KG1 (cell line): ENCODE data around the gene PRXL2B.
"Not testable (repeated sequence)": the region's sequence is repeated elsewhere in the genome, so short reads cannot be mapped to it uniquely, and the experiment has no call there.

Experiments
- DNase-seq: peaks from one replicate; lab custom pipeline; 2025; lab: John Stamatoyannopoulos, UW

Gene PRXL2B

GRCh38 chr1:2586154-2587070 lies at the start of gene PRXL2B:
TSS of gene PRXL2B (plus strand) at chr1:2586777. CDS start at chr1:2586886, 109 bp downstream.
- peak; percentile 92 for DNase-seq

DNA sequence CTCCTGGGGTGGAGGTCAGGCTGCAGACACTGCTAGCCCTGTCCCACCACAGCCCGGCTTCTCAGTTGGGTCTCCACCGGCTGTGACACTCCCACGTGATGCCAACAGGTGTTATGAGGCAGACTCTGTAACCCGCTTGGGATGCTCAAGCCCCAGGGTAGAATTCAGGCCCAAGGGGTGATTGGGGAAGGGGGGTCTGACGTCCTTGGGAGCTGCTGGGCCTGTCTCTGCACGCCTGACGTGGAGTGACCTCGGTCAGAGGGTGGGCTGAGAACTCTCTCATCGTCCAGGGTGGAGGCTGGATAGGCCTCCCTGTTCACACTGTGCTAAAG lies 48.8 kb upstream of the PRXL2B start:
- DNase-seq, result no peak

DNA sequence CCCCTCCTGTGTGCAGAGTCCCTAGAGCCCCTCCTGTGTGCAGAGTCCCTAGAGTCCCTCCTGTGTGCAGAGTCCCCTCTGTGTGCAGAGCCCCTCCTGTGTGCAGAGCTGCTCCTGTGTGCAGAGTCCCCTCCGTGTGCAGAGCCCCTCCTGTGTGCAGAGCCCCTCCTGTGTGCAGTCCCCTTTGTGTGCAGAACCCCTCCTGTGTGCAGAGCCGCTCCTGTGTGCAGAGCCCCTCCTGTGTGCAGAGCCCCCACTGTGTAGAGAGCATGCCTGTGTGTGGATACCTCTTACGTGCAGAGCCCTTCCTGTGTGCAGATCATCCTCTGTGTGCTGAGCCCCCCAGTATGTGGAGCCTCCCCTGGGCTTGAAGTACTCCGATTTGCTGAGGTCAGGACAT lies 48.2 kb upstream of the PRXL2B start:
- DNase-seq, result no peak

GRCh38 chr1:2538872-2539271 lies 47.7 kb upstream of the PRXL2B start:
- DNase-seq, result no peak

- peak; percentile 6 for DNase-seq
These were observed 47.2 kb upstream of the PRXL2B start for GRCh38 chr1:2539312-2539907.

DNA sequence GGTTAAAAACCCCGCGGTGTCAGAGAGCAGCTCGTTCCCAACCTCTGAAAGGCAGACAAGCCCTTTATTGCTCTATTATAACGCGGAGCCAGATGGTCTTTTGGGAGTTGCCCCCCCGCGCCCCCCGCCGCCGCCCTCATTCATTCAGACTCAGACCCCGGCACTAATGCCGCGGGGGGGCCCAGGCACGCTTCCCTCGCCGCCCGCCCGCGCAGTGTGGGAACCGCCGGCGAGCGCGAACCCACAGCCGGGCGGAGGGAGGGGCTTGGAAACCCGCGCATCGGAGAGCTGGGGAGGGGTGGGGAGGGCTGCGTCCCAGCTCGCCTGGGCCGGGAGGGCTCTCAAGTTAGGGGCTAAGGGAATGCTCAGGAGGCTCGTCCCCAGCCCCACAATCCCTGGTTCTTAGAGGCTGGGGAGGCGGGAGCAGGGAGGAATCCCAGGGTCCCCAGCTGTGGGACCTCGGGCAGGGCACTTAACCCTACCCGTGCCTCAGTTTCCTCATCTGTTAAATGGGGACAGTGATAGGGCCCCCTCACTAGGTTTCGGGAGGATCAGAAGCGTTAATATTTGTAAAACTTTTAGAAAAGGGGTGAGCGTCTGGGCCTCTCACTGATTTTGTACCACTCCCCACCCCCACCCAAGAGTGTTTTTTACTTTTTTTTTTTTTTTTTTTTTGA lies 45.6 kb upstream of the PRXL2B start:
- DNase-seq, result no peak

GRCh38 chr1:2541619-2542245 lies 44.8 kb upstream of the PRXL2B start:
- no peak for DNase-seq

DNA sequence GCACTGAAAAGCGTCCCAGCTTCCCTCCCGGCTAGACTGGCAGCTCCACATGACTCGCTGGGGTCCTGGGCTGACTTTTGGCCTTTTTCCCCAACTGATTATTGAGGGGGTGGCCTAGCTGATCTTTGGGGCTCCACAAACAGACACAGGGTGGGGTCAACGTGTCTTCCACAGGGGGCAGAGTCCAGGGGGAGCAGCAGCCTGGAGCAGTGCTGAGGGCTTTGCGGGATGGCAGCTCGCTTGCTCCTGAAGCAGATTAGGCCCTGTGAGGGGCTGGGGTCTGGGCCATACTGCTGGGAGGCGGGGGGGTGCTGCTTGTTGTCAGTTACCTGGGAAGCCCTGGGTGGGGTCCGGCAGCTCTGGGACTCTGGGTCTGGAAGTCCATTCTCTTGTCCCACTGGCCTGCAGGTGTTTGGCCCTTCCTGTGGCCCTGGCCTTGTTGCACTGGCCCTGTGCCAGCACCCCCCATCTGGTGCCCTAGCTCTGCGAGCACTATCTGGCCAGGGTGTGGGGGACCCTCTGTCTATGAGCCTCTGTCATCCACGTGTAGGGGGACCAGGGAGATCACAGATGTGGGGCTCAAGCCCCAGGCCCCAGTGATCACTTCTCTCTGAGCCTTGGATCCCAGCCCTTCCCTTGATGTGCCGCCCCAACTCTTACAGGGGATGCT lies 44.2 kb upstream of the PRXL2B start:
- DNase-seq, result no peak

- no peak for DNase-seq
These were observed 43.0 kb upstream of the PRXL2B start for GRCh38 chr1:2543543-2544092.

- no peak for DNase-seq
These were observed 42.3 kb upstream of the PRXL2B start for GRCh38 chr1:2544093-2544874.

DNA sequence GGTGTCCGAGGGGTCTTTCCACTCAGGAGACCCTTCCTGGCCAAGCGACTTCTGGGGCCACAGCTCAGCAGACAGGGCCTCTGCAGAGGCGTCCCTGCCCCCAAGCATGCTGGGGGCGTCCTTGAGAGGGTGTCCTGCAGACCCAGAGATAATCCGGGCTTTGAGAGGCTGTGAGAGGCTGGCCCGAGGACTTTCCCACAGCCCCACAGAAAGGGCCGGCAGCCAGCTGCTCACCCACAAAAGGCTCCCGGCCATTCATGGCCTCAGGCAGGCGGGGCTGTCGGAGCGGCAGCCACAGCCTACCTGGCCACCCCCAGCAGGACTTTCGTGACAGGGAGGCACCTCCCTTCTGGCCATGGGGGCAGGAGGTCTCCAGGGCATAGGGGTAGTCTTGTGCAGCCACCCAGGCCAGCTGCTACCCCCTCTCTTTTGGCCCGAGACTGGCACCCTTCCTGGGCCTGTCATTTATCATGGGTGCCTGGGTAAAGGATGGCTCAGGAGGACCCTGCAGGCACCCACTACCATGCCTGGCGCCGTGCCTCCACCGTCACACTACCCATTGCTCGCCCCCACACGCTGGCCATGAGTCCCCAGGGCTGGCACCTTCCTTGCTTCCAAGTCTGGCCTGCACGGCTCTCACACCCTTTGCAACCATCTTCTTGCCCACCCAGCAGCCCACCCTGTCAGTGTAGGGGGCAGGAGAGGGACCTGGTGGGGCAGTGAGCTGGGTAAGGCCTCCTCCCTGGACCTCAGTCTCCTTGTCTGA lies 41.5 kb upstream of the PRXL2B start:
- no peak for DNase-seq

DNA sequence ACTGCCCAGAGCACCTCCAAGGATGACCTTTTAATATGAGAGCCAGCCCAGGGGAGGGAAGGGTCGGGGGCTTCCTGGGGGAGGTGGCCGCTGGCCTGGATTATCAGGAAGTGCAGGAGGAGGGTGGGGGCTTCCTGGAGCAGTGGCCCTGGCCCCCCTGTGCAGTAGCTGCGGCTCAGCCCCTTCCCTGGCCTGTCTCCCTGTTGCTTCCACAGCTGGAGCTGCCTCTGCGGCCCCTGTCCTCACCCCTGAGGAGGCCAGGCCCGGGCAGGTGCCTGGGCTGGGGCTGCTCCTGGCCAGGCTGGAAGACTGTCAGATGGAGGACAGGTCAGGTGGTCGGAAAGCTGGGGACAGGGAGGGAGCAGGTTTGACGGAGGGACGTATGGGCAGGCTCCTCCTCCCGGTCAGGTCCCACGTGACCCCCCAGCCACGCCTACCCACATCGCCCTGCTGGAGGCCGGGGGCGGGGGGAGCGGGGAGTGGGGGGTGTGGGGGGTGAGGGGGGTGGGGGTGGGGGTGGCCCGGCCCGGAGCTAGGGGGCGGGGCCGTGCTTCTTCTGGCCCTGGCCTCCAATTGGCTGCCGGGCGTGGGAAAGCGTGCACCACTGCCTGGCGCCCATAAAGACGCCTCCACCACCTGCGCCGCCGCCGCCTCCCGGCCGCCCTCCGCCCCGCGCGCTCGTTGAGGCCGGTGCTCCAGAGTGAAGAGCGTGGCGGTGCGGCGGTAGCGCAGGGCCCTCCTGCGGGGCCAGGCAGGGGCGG lies 40.6 kb upstream of the PRXL2B start:
- no peak for DNase-seq

DNA sequence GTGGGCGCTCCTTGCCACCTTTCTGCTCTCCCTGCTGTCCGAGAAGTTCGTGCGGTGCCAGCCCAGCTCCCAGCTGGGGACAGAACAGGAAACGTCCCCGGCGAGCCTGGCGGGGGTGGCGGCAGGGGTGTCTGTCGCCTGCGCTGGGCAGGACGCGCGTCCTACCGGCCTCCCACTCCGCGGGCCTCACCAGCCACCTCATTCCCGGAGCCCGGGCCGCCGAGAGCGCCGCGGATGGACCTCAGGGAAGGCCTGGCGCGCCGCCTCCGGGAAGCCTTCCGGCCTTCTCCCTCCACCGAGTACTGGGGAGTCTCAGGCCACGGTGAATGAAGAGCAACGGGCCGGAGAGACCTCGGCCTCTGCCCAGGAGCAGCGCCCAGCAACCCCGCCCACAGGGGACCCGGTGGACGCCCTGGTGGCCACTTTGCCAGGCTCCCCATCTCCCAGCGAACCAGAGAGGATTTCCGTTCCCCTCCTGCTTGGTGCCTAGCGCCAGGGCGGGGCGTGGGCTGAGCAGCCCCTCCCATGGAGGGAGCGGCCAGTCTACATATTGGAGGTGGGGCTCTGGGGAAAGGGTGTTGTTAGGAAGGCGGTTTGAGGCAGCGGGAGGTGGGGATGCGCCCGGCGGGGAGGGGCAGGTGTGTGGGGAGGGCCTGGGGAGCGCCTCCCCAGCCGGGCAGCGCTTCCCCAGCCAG lies 39.9 kb upstream of the PRXL2B start:
- peak; percentile 22 for DNase-seq

DNA sequence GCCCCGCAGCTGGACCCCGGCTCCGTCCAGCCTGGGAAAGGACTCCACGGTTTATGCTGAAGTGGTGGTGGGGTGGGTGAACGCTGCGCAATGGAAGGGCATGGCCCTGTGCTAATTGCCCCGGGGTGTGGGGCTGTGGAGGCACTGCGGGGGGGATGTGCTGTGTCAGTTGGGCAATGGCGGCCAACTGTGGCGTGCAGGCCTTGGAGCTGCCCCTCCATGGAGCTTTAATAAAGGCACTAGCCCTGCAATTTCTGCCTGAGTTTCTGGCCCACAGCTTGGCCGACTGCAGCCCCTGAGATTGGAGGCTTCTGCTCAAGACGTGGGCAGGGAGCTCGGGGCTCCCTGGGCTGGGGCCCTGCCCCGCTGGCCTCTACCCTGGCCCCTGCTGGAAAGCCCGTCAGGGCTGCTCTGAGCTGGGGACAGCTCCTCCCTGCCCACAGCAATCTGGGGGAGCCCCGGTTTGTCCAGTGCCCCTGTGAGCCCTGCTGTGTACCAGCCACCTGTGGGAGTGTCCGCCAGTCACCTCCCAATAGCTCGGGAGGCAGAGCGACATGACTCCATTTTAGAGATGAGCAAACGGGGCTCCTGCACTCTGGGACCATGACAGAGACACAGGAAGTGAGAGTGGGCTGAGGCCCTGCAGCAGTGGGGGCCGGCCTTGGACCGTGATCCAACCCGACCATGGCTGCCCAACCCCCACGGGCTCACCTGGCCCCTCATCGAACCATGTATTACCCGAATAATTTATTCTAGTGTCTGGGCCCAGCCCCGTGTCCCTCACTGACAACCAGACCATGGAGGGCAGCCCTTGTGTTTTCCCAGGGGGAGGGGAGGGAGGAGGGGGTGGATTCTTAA lies 39.1 kb upstream of the PRXL2B start:
- DNase-seq, result no peak

DNA sequence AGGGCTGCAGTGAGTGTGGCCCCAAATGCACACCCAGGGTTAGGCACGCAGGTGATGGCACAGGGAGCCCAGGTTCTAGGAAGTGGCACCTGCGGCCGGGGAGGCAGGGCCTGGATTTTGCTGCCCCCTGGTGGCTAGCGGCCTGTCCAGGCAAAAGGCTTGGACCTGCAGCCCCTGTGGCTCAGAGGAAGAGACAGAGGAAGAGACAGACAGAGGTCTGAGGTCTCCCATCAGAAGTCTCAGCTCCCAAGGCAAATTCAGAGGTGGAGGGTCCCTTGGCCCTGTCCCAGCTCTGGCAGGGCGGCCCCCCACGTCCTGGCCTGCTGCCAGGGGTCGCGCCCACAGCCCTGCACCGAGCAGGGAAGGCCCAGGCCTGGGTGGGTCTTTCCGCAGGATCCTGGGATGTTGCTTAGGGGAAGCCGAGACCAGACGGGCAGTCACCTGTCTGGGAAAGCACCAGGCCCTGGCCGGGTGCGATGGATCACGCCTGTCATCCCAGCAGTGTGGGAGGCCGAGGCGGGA lies 38.4 kb upstream of the PRXL2B start:
- DNase-seq, result peak; percentile 41

- DNase-seq, result not testable (repeated sequence)
These were observed 37.1 kb upstream of the PRXL2B start for GRCh38 chr1:2549367-2550029.

- DNase-seq, result not testable (repeated sequence)
These were observed 36.2 kb upstream of the PRXL2B start for GRCh38 chr1:2550309-2550861.
